ENCODE data around the gene WDR86.
A peak's percentile ranks its signal among the peaks of the same experiment; 100 is the strongest.

WDR86 gene

DNA sequence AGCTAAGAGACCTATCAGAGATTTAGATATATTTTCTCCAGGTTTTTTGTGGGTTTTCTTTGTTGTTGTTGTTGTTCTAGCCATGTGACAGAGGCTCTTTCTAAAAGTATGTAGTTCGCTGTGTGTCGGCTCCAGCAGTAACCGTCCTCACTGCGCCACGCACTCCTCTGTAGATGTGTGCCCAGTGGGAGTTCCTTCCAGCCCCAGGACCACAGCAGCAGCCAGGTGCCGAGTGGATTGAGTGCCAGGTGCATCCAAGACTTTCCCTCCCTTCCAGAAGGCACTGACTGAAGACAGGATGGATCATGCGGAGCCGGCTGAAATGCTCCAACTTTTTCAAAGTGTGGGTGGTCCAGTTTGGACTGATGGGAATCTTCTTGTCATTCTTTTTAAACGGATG, 31.8 kb downstream of the WDR86 start:
- DNase-seq = no peak

DNA sequence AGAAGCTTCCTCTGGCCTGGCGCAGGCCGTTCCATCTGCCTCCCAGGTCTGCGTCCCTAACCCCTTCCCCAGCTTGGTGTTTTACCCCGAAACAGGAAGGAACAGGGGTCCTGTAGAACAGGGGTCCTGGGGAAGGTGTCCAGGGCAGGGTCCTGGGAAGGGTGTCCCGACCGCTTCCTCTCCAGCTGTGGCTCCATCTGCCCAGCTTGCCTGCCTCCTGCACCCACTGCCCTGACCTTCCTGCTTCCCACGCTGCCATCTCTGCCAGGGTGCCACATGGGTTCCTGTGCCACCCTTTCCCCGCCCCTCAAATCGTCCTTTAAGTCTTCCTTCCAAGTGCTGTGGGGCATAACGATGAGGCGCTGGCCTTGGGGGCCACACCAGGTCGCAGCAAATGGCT, 32.4 kb downstream of the WDR86 start:
- no peak for DNase-seq

DNA sequence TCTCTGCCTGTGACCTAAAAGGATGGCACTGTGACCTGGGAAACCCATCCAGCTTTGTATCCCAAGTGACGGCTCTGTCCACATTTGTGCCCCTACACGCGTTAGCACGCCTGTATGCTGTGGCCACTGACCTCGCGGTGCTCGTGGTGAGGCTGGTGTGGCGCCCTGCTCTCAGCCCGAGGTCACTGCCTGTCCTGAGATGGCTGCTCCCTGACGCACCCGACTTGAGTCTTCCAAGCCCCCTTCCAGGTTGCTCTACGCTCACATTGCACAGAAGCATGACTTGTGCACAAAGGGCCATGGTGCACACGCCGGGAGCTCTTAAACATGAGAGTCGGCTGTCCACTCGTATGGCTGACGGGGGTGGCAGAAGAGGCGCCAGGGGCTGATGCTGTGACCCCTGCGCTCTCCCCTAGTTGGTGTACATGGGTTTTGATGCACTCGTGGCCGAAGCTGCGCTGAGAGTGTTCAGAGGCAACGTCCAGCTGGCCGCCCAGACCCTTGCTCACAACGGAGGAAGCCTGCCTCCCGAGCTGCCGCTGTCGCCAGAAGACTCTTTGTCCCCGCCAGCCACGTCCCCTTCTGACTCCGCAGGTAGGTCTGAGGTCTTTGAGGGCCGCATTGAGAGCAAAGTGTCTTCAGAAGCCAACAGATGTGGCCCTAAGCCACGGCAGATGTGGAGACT, 33.5 kb downstream of the WDR86 start:
- DNase-seq = no peak

DNA sequence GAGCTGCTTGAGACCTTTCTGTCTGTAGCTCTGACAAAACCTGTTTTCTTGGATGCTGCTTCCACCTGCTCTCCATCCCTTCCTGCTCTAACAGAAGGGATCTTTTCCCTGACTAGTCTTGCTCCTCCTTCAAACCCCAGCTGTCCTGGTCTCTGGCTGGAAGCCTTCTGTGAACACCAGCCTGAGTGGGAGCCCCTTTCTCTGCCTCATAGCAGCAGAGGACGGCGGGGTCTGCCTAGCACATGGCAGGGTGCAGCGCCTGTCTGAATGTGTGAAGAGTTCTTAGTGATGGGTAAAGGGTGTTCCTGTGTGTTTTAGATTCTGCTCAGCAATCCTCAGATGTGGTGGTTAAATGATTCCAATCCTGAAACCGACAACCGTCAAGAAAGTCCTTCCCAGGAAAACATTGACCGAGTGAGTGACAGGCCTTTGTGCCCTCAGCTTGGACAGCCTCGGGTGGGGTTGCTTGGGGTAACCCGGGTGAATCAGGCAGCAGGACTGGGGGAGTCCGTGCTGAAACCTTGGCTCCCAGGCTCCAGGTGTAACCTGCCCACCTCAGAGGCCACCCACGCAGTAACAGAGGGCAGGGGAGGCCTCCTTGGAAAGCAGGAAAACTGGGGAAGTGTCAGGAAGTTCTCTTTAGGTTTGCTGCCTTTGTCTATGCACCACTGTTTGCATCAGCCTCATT, 34.2 kb downstream of the WDR86 start:
- no peak for DNase-seq

DNA sequence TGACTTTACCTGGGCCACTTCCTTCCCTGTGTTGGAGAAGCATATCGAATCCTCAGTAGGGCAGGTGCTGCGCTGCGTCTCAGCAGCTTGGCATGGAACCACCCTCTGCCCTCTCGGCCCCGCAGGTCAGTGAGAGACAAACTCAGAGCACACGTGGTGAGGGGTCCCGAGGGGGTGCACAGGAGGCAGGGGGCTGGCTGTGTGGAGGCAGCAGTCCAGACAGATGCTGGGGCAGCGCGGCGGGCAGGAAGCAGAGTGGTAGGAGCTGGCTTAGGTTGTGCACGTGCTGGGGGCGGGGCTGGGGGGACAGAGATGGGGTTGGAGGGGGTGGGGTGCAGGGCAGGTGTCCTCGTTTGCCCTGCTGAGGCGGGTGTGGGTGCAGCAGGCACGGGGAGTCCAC, 35.1 kb downstream of the WDR86 start:
- no peak for DNase-seq

DNA sequence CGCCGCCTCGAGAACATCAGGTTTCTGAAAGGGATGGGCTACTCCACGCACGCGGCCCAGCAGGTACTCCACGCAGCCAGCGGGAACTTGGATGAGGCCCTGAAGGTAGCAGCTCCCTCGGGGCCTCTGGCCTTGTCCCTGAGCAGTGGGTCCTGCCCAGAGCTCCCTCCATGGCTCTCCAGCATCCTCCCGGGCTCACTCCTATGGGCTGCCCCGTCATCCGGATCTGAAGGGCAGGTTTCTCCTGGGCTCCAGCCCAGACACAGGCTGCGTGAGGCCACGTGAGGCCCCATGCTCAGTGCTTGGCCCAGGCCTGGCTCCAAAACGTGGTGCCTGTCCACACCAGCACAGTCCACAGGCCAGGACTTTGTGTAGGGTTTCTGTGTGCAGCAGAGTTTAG, 35.7 kb downstream of the WDR86 start:
- DNase-seq = no peak

DNA sequence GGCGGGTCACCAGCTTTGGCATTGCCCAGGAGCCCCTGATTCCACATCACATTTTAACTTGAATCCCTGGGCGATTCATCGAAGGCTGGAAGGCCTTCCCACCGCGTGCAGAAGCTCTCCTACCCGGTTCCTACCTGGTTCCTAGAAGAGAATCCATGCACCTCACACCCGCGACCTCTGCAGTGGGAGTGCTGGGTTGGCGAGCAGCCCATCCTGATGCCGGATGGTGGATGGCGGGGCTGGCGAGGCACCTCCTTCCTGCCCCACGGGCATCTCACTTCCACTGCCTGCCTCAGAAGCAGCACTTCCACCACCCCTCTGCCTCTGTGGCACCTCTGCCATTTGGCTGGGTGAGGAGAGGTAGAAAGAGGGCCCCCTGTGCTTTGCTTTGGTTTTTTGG, 36.2 kb downstream of the WDR86 start:
- DNase-seq = no peak

DNA sequence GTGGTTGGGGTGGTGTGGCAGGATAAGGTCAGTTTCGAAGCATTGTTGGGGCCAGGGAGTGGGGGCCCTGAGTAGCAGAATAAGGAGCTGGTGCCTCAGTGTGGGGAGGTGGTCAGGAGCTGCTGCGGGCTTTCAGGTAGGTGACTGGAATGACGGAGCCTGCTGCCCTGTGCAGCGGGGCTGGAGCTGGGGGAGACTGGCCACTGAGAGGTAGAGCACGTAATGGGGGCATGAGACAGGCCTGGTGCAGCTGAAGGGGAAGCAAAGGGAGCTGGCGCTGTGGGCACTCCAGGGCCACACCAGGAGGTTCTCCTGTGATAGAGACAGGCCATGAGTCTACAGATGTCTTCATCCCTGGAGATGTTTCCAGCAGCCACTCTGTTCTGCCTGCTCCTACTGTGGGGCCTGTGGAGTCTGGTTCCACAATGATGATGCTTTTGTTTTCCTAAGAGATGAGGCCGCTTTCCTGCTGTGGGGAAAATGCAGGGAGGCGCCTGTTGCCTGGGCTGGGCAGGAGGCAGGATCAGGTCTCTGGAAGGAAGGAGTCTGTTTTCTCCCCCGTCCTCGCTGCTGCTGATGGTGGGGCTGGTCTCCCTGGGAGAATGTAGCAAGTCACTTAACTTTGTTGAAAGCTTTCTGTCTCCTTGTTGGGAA, 37.1 kb downstream of the WDR86 start:
- DNase-seq = no peak

DNA sequence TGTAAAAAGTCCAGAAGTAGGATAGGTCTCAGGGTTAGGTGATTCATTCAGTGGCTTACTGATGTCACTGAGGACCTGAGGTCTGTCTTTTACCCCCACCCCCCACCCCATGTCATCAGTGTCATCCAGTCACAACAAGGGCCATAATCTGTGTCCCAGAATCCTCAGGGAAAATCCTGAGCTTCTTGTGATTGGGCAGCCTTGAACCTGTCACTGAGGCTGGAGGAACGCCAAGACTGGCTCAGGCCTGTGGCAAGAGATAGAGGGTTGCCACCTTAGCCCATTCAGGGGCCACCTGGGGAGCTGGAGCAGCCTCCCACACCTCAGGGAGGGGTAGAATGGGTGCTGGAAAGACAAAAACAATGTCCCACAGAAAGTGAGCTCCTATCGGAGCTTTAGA, 38.6 kb downstream of the WDR86 start:
- no peak for DNase-seq

DNA sequence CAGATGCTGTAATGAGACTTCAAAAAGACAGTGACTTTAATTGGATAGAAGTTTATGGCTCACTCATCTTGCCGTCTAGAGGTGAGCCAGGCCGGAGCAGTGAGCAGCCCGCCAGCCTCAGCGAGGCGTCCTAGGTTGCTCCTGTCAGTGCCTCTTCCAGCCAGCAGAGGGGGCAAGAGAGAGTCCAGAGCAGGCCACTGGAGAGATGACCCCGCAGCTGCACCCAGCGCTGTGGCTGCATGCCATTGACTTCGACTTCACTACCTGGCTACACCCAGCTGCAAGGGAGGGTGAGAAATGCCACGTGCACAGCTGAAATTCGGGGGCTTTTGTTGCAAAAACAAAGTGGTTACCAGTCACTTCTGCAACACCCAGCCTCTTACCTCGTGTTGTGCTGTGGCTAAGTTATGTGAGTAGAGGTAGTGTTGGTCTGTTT, 41.7 kb downstream of the WDR86 start:
- DNase-seq = peak; percentile 82

DNA sequence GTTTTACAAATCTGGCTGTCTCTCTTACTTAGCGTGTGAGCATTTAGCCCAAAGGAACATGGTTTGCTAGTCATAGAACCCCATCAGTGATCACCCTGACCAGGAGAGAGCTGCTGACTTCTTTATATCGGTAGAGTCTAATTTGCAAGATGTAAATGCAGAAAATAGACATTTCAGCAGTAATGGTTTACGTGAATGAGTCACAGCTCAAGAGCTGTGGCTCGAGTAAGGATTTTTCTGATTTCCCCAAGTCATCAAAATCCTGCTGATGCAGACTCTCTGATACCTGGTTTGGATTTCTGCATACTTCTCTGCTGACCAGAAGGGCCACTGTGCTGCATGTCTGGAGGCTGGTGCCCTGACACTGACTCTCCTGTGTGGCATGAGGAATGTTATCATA, 42.6 kb downstream of the WDR86 start:
- DNase-seq = no peak

DNA sequence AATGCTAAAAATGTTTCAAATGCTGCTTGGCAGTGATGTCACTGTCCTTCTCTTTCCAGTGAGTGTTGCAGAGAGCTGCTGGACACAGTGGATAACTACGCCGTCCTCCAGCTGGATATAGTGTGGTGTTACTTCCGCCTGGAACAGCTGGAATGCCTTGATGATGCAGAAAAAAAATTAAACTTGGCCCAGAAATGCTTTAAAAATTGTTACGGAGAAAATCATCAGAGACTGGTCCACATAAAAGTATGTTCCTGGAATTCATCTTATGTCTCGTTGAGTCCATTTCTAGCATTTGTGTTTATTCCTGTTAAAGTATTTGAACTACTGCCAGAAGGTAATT, 43.0 kb downstream of the WDR86 start:
- no peak for DNase-seq

DNA sequence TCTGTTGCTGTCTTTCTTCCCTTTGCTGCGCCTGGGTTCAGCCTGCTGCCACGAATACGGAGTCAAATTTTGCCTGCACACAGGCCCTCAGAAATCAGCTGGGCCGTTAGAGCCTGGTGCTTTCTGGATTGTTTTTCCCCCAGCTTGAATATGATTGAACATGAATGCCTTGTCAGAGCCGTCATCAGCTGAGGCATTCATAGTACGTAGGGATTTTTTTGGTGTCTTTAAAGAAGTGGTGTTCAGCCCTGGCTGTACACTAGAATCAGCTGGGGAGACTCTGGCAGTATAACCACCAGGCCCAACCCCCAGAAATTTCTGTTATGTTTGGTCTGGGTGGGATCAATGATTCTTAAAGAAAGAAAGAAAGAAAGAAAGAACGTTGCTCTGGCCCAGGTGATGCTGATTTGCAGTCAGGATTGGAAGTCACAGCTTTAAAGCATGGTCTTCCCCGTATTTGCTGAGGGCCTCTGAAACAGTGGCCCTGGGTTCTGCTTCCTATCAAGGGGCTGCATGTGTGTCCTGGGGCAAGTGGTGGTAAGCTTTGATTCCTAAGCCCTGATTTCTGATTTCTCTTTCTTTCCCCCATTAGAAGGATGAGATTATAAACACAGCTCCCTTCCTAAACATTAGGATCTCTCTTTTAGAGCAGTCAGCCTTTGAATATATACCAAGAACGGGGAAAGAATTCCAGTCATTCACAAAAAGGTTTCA, 43.5 kb downstream of the WDR86 start:
- no peak for DNase-seq

DNA sequence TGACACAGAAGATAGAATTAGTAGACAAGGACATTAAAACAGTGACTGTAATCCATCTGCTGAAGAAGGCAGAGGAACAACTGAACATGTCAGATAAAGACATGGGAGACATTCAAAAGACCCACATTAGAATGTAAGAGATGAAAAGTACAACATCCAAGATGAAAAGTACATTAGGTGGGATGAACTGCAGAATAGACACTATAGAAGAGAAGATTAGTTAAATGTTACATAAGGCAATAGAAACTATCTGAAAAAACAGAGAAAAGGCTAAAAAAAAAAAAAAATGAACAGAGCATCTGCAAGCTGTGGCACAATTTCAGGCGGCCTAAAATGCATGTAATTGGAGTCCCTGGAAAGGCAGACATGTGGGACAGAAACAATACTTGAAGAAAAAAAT, 46.7 kb downstream of the WDR86 start:
- DNase-seq = no peak

DNA sequence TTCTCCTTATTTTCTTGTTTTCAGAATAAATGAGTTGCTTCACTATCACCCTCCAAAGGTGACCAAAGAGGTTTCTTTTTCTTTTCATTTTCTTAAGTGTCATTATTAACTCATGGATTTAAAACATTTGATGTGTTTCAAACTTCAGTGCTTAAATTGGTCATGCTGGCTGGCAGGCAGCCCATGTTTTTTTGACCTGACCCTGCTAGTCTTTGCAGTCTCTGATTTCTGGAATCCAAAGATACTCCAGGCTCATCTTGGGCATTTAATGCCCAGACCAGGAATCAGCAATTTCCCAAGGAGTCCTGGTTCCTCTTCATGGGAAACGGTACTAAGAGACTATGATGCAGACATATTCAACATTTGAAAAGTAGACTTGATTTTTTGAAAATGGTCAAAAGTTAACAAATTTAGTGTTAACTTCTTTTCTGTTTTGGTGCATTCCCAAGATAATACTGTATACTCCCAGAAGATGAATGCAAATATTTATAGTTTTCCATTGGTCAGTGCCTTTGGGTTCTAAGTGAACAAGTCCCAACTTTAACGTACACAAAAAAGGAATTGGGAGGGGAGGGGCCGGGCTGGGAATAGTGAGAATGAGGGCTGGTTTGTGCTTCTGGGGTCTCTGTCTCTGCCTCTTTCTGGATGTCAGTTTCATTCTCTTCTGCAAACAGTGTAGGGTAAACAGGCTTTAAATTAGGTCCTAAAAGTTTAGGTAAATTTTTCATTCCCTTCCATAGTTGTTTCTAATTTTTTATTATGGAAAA, 48.5 kb downstream of the WDR86 start:
- DNase-seq = no peak

DNA sequence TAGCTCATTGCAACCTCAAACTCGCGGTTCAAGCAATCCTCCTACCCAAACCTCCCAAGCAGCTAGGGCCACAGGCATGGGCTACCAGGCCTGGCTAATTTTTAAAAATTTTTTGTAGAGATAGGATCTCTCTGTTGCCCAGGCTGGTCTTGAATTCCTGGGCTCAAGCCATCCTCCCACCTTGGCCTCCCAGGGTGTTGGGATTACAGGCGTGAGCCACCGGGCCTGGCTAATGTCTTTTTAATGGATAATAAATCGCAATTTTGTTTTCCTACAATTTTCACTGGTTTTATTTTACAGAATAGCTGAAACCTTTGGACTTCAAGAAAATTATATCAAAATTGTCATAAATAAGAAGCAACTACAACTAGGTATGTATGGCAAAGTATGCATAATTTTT, 57.3 kb downstream of the WDR86 start:
- no peak for DNase-seq

DNA sequence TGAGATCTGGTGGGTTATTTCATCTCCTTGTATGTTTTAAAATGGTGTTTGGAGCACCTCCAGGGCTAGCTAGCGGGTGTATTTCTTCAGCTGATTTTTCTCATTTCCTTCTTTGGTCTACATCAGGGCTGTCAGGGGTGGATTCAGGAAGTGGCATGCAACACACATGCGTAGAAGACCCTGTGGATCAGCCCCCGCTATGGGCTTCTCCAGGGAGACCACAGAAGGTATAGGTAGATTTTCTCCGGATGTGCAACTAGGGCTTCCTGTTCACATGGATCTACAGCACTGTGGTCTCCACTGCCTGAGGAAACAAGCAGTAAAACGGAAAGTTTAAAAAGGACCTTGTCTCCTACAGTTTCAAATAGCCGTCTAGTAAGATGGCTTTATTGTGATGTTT, 57.9 kb downstream of the WDR86 start:
- peak; percentile 57 for DNase-seq

DNA sequence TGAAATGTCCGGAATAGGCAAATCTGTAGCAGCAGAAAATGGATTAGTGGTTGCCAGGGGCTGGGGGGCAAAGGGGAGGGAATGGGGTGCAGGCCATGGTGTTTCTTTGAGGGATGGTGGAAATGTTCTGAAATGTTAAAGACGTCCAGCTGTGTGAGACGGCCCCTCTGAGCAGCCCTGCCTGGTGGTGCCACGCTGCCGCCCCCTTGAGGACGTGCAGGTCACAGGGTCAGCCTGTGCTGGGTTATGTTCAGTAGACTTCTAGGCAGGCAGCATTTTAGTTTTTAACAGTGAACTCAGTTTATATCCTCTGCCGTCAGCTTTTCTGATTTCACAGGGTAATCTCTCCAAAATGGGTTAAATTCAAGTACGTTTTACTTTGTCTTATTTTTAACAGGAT, 58.8 kb downstream of the WDR86 start:
- peak; percentile 48 for DNase-seq

DNA sequence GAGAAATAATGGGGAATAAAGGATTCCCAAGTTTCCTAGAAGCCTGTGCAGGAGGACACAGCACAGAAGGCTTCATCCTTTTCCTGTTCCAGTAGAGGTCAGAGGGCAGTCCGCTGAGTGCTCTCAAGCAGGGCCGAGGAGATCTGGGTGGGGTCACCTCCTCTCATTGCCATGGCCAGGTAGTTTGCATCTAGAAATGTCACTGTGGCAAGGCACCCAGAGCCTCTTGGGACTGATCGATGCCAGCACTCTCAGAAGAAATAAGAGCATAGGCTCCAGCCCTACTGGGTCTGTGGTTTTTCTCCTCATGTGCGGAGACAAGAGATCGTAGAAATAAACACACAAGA, 60.4 kb downstream of the WDR86 start:
- no peak for DNase-seq

DNA sequence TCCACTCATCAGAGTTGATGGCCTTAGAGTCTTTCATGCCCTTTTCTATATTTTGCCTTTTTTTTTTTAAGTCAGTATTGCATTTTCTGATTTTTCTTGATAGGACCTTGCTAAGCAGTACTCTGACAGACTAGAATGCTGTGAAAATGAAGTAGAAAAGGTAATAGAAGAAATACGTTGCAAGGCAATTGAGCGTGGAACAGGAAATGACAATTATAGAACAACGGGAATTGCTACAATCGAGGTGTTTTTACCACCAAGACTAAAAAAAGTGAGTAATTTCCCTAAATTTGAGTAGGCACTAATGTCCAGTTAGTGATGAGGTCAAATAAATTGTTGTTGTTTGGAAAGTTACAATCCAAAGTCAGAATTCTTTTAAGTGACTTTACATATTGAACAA, 60.9 kb downstream of the WDR86 start:
- DNase-seq = no peak

DNA sequence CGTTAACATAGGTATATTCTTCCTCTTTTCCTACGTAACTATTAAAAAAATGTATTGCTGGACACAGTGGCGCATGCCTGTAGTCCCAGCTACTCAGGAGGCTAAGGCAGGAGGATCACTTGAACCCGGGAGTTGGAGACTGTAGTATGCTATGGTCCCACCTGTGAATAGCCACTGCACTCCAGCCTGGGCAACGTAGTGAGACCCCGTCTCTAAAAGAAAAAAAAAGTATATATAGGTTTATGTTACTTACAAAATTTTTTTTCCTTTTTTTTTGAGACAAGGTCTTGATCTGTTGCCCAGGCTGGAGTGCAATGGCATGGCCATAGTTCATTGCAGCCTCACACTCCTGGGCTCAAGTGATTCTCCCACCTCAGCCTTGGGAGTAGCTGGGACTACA, 62.6 kb downstream of the WDR86 start:
- no peak for DNase-seq

DNA sequence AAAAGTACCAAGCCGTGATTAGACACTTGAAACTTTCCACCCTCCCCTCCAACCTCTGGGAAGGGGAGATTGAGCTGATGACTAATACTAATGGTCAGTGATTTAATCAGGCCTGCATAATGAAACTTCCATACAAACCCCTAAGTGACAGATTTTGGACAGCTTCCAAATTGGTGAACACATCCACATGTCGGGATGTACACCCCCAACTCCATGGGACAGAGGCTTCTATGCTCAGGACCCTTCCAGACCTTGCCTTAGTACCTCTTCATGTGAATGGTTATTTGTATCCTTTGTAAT, 63.4 kb downstream of the WDR86 start:
- DNase-seq = no peak

Measured in activated naive CD4-positive, alpha-beta T cell treated with Interleukin-2 at 50 U/mL for 16 hours (primary cell).